DOHH2 (cell line): ENCODE measurements around the gene ABCG2.

ENCODE experiments used
- EZH2phosphoT487 ChIP-seq: fragments of 200-600 bp; sonication (generic); IDR thresholded peaks from 2 replicates; pipeline ENCODE4 v1.6.1; 2017; ENCODE audit warnings: borderline replicate concordance, mild to moderate bottlenecking, antibody characterized with exemption, low read length, moderate library complexity, mixed read lengths
- TF ChIP-seq, protein P1 (sequence below): fragments of 200-600 bp; sonication (generic); IDR thresholded peaks from one replicate; pipeline ENCODE4 v1.5.1; 2014; ENCODE audit warnings: antibody characterized with exemption, mild to moderate bottlenecking, low read depth, low read length; ENCODE audit not compliant: poor library complexity, severe bottlenecking

GRCh38 chr4:88138561-88138960, 19.9 kb downstream of the ABCG2 start:
- TF ChIP-seq, protein P1, sequence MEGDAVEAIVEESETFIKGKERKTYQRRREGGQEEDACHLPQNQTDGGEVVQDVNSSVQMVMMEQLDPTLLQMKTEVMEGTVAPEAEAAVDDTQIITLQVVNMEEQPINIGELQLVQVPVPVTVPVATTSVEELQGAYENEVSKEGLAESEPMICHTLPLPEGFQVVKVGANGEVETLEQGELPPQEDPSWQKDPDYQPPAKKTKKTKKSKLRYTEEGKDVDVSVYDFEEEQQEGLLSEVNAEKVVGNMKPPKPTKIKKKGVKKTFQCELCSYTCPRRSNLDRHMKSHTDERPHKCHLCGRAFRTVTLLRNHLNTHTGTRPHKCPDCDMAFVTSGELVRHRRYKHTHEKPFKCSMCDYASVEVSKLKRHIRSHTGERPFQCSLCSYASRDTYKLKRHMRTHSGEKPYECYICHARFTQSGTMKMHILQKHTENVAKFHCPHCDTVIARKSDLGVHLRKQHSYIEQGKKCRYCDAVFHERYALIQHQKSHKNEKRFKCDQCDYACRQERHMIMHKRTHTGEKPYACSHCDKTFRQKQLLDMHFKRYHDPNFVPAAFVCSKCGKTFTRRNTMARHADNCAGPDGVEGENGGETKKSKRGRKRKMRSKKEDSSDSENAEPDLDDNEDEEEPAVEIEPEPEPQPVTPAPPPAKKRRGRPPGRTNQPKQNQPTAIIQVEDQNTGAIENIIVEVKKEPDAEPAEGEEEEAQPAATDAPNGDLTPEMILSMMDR = no peak
- TF ChIP-seq EZH2phosphoT487 = no peak
